Ovary (tissue), 3 donors: ENCODE data around the gene RPL41.

Experiments used
- POLR2A ChIP-seq: fragments of 450-650 bp; IDR thresholded peaks from one replicate; pipeline ENCODE4 v1.6.1; 2017; ENCODE audit warnings: antibody characterized with exemption, mild to moderate bottlenecking, moderate library complexity
- TF ChIP-seq, protein P1 (sequence below), 3 donors: fragments of 450-650 bp in 2 of 3; fragments of 200-600 bp in 1 of 3; IDR thresholded peaks; one replicate each; pipeline versions ENCODE4 v1.5.1 to v1.8.0; 2016 to 2022; ENCODE audit warnings: antibody characterized with exemption in 3 of 3, mild to moderate bottlenecking in 1 of 3
- donor health status: DM: no; HTN: no; CAD: no.

DNA sequence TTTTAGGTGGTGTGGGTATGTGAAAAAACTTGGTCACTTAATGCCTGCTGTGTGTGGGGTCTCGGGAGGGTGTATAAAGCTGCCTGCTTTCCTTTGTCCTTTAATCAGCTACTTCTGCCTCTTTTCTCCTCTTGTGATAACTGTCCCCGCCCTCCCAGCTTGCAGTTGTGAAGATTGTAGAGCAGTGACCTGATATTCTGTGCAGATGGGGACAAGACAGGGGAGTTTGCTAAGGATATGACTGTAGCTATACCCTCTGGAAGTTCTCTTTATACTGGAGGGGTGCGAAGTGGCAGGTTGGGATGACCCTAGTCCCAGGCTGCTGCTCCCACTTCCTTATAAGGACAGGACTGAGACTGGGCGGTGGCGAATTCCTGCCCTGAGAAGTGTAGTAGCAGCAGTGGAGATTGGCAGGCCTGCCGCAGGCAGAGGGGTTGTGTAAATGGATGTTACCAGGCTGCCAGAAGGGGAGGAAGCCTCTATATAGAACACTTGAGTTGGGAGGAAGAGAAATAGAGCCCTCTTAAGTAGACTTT is 42.6 kb downstream of the RPL41 start:
- TF ChIP-seq, protein P1, sequence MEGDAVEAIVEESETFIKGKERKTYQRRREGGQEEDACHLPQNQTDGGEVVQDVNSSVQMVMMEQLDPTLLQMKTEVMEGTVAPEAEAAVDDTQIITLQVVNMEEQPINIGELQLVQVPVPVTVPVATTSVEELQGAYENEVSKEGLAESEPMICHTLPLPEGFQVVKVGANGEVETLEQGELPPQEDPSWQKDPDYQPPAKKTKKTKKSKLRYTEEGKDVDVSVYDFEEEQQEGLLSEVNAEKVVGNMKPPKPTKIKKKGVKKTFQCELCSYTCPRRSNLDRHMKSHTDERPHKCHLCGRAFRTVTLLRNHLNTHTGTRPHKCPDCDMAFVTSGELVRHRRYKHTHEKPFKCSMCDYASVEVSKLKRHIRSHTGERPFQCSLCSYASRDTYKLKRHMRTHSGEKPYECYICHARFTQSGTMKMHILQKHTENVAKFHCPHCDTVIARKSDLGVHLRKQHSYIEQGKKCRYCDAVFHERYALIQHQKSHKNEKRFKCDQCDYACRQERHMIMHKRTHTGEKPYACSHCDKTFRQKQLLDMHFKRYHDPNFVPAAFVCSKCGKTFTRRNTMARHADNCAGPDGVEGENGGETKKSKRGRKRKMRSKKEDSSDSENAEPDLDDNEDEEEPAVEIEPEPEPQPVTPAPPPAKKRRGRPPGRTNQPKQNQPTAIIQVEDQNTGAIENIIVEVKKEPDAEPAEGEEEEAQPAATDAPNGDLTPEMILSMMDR (IDR thresholded peaks at IDR 0.05) = no peak
- no peak for TF ChIP-seq POLR2A
